ENCODE results near the gene FBXO48. TPM values are rescaled to one million over a fixed set of nuclear protein-coding genes. Genes with fewer than 3 reads are reported as not detected.

FBXO48 gene
- total RNA-seq, 3 donors from 2014 or later = 0.98 to 1.6 (median 1.1) TPM

- no peak overlapping the region for H3K4me3 ChIP-seq
- TF ChIP-seq POLR2A (IDR thresholded peaks at IDR 0.05) (no peak), POLR2AphosphoS5 (IDR thresholded peaks at IDR 0.05) (no peak), CTCF (IDR thresholded peaks at IDR 0.05) (no peak)
- H3K4me1 ChIP-seq = no peaks in the 10 kb centered on the region
- intact Hi-C loops (cut with DNase I; ENCODE audit: low total_unique reads) = no loop called here
- H3K36me3 ChIP-seq = no peaks in the 10 kb centered on the region
- no peak overlapping the region for H3K27ac ChIP-seq
- no peaks in the 10 kb centered on the region for H3K9me3 ChIP-seq
- no peaks in the 10 kb centered on the region for H3K27me3 ChIP-seq
- no peak for DNase-seq (ENCODE audit: low spot score in 2 of 2)
Measured at GRCh38 chr2:68411397-68412126, 55.5 kb downstream of the FBXO48 start.

Other genes starting within 250 kb of the FBXO48 start
- gene PPP3R1, start 214.8 kb downstream of the FBXO48 start, total RNA-seq = 10 to 100 TPM; 32.8 to 54.4 (median 34.1) TPM
- 10 to 100 TPM; 14.9 to 63.5 (median 35.7) TPM for gene CNRIP1, start 147.3 kb downstream of the FBXO48 start, total RNA-seq
- gene PLEK, start 102.0 kb downstream of the FBXO48 start, total RNA-seq = 10 to 100 TPM in 2 of 3 donors, 1 to 10 TPM in 1; 3.6 to 20.5 (median 11.7) TPM
- 10 to 100 TPM in 2 of 3 donors, 1 to 10 TPM in 1; 8.5 to 14.5 (median 13.4) TPM for gene APLF, start 291 bp upstream of the FBXO48 start, total RNA-seq
- under 1 TPM in 2 of 3 donors, not detected in 1; 0.66 to 0.80 TPM for gene PROKR1, start 176.3 kb upstream of the FBXO48 start, total RNA-seq